GM12878 (cell line): ENCODE results near the gene MGAT3. TPM values are rescaled to one million over a fixed set of nuclear protein-coding genes. Genes with fewer than 3 reads are reported as not detected.
A peak's percentile ranks its signal among the peaks of the same experiment; 100 is the strongest.

ENCODE experiments used
- ATAC-seq: fragments of 200-7000 bp; cut with Tn5 transposase; 3 replicates; pipeline ENCODE4 v1.9.1; 2020; ENCODE audit warnings: mild to moderate bottlenecking, moderate library complexity
- BruUV-seq: library from RNA; stranded (reverse); fragments of 400-500 nt; replicated peaks from 2 replicates; lab custom pipeline; 2021; lab: Mats Ljungman, UMichigan
- CTCF ChIA-PET: fragments of 300-600 bp; sonication (Branson Sonifier 250); formaldehyde crosslinking; extraction: SDS; loops from one replicate; lab custom pipeline; 2021; ENCODE audit warnings: inconsistent platforms; lab: Yijun Ruan, JAX
- POLR2A ChIA-PET: fragments of 350-600 bp; formaldehyde crosslinking; extraction: SDS; loops from one replicate; lab custom pipeline; 2021; ENCODE audit warnings: inconsistent platforms; lab: Charles Lee
- RAD21 ChIA-PET: fragments of 300-600 bp; sonication (Branson Sonifier 250); formaldehyde crosslinking; loops from one replicate; lab custom pipeline; 2023; ENCODE audit warnings: antibody characterized with exemption; ENCODE audit not compliant: unreplicated experiment; lab: Charles Lee
- SMC1A ChIA-PET: fragments of 300-600 bp; sonication (Branson Sonifier 250); formaldehyde crosslinking; loops from one replicate; lab custom pipeline; 2023; ENCODE audit not compliant: unreplicated experiment, uncharacterized antibody; lab: Charles Lee
- DNase-seq: peaks from one replicate; pipeline ENCODE4 v3.0.0-alpha.2; 2011; ENCODE audit warnings: low read depth, low spot score
- FAIRE-seq: peaks from 3 replicates; lab custom pipeline; 2011; peaks lifted over from hg19 to GRCh38; lab: Jason Lieb, UNC
- H2AFZ ChIP-seq: 2 replicates; pipeline ENCODE4 v1.6.0; 2011; ENCODE audit warnings: low read depth, low read length, control low read depth; ENCODE audit not compliant: control insufficient read depth
- H3K27ac ChIP-seq: 2 replicates; pipeline ENCODE4 v1.5.1; 2011; ENCODE audit warnings: control low read depth; ENCODE audit not compliant: control insufficient read depth, insufficient read depth
- H3K27me3 ChIP-seq, 2 experiments: replicated peaks in 1 of 2; 2 replicates each; pipeline versions ENCODE4 v1.6.0 to v1.6.1; 2011; ENCODE audit warnings: low read length in 1 of 2; ENCODE audit not compliant: control insufficient read depth in 2 of 2, insufficient read depth in 2 of 2
- H3K36me3 ChIP-seq, 2 experiments: 2 replicates each; pipeline ENCODE4 v1.5.1; 2011; ENCODE audit warnings: low read length in 1 of 2; ENCODE audit not compliant: control insufficient read depth in 2 of 2, insufficient read depth in 2 of 2
- H3K4me1 ChIP-seq: 2 replicates; pipeline ENCODE4 v1.6.1; 2011; ENCODE audit warnings: mild to moderate bottlenecking, low read length, moderate library complexity, mixed read lengths; ENCODE audit not compliant: control insufficient read depth, insufficient read depth
- H3K4me2 ChIP-seq: 2 replicates; pipeline ENCODE4 v1.6.0; 2011; ENCODE audit warnings: control low read depth; ENCODE audit not compliant: control insufficient read depth, insufficient read depth
- H3K4me3 ChIP-seq: fragments of 200-600 bp; sonication (generic); 2 replicates; pipeline ENCODE4 v1.5.1; 2016
- H3K79me2 ChIP-seq: 2 replicates; pipeline ENCODE4 v1.6.0; 2011; ENCODE audit warnings: low read length; ENCODE audit not compliant: control insufficient read depth, insufficient read depth
- H3K9ac ChIP-seq: 2 replicates; pipeline ENCODE4 v1.8.0; 2011; ENCODE audit warnings: low read length, control low read depth, mixed read lengths; ENCODE audit not compliant: control insufficient read depth, insufficient read depth
- H3K9me3 ChIP-seq: replicated peaks from 3 replicates; pipeline ENCODE4 v1.5.1; 2011; ENCODE audit warnings: mild to moderate bottlenecking, low read length; ENCODE audit not compliant: control insufficient read depth, insufficient read depth
- H4K20me1 ChIP-seq: 2 replicates; pipeline ENCODE4 v1.6.0; 2011; ENCODE audit not compliant: control insufficient read depth, insufficient read depth
- BCL11A ChIP-seq: IDR thresholded peaks from 2 replicates; pipeline ENCODE4 v1.6.1; 2011; ENCODE audit warnings: low read depth, low read length
- BHLHE40 ChIP-seq, 2 experiments: fragments of 450-650 bp in 1 of 2; IDR thresholded peaks; 2 replicates each; pipeline ENCODE4 v1.6.1; 2011 to 2017; ENCODE audit warnings: low read depth in 2 of 2, borderline replicate concordance in 1 of 2, improper control_type of control experiment in 1 of 2, low read length in 1 of 2, mild to moderate bottlenecking in 1 of 2
- DPF2 ChIP-seq: fragments of 450-650 bp; IDR thresholded peaks from 2 replicates; pipeline ENCODE4 v1.6.1; 2017; ENCODE audit warnings: mild to moderate bottlenecking
- ESRRA ChIP-seq: IDR thresholded peaks from 2 replicates; pipeline ENCODE4 v1.6.1; 2012; ENCODE audit warnings: mild to moderate bottlenecking, low read length, improper control_type of control experiment
- ETV6 ChIP-seq, 2 experiments: fragments of 450-650 bp in 1 of 2; IDR thresholded peaks in 1 of 2; conservative IDR thresholded peaks in 1 of 2; 2 replicates each; pipeline ENCODE4 v1.6.1; 2014; ENCODE audit warnings: antibody characterized with exemption in 1 of 2, borderline replicate concordance in 1 of 2, low read depth in 1 of 2, mild to moderate bottlenecking in 1 of 2, moderate library complexity in 1 of 2
- GATAD2B ChIP-seq: fragments of 450-650 bp; conservative IDR thresholded peaks from 2 replicates; pipeline ENCODE4 v1.6.1; 2017; ENCODE audit warnings: low read depth, mild to moderate bottlenecking, moderate library complexity
- HCFC1 ChIP-seq: fragments of 150-350 bp; IDR thresholded peaks from 2 replicates; pipeline ENCODE4 v1.6.1; 2014; ENCODE audit warnings: low read length
- IKZF1 ChIP-seq: fragments of 450-650 bp; conservative IDR thresholded peaks from 2 replicates; pipeline ENCODE4 v1.6.1; 2017; ENCODE audit warnings: antibody characterized with exemption, mild to moderate bottlenecking
- MTA3 ChIP-seq: IDR thresholded peaks from 2 replicates; pipeline ENCODE4 v1.6.1; 2012; ENCODE audit warnings: low read length, inconsistent platforms, borderline replicate concordance
- NR2C1 ChIP-seq: fragments of 450-650 bp; IDR thresholded peaks from 2 replicates; pipeline ENCODE4 v1.6.1; 2017; ENCODE audit warnings: antibody characterized with exemption, mild to moderate bottlenecking, moderate library complexity
- RUNX3 ChIP-seq: IDR thresholded peaks from 2 replicates; pipeline ENCODE4 v1.6.1; 2012; ENCODE audit warnings: low read length, inconsistent platforms
- SIN3A ChIP-seq: IDR thresholded peaks from 2 replicates; pipeline ENCODE4 v1.6.1; 2012; ENCODE audit warnings: low read depth, low read length, improper control_type of control experiment
- SMC3 ChIP-seq: IDR thresholded peaks from 2 replicates; pipeline ENCODE4 v1.6.1; 2011; ENCODE audit warnings: low read length, improper control_type of control experiment, borderline replicate concordance
- STAT1 ChIP-seq: fragments of 450-650 bp; conservative IDR thresholded peaks from 2 replicates; pipeline ENCODE4 v1.6.1; 2014; ENCODE audit warnings: antibody characterized with exemption, mild to moderate bottlenecking
- ZBED1 ChIP-seq: IDR thresholded peaks from 2 replicates; pipeline ENCODE4 v1.6.1; 2016; ENCODE audit warnings: borderline replicate concordance
- ZNF384 ChIP-seq: IDR thresholded peaks from 2 replicates; pipeline ENCODE4 v1.6.1; 2012; ENCODE audit warnings: low read depth, mild to moderate bottlenecking, low read length, improper control_type of control experiment, borderline replicate concordance
- ZZZ3 ChIP-seq: IDR thresholded peaks from 2 replicates; pipeline ENCODE4 v1.6.1; 2011; ENCODE audit warnings: low read depth; ENCODE audit not compliant: control insufficient read depth, insufficient read length
- WGBS: methylation state at CpG from one replicate; pipeline ENCODE4 v1.1.6; 2016; ENCODE audit warnings: low lambda C conversion rate; ENCODE audit not compliant: insufficient replicate concordance, insufficient coverage; ENCODE audit errors: missing lambda C conversion rate; 5-methylcytosine and 5-hydroxymethylcytosine counted together
- in situ Hi-C: fragments of 300-500 bp; cut with MboI; formaldehyde crosslinking; loops from 9 replicates; pipeline ENCODE4 v1.14.3; 2018; ENCODE audit warnings: mixed read lengths
- intact Hi-C: fragments of 100-400 bp; cut with micrococcal nuclease; formaldehyde crosslinking; loops from one replicate; pipeline ENCODE4 v1.14.2; 2022; ENCODE audit not compliant: unreplicated experiment
- polyA plus RNA-seq, 11 experiments: library from polyadenylated mRNA; depleted of rRNA in 4 of 11; unstranded in 6 of 11; stranded (reverse) in 5 of 11; fragments of >200 nt; fragmentation: Nextera tagmentation in 4 of 11; fragmentation: Illumina TruSeq in 1 of 11; extraction: Ambion mirVana in 4 of 11; extraction: Trizol in 1 of 11; gene quantifications; 1 replicate in 1 of 11; 2 replicates in 10 of 11; pipeline versions ENCODE4 v1.2.1 to v1.2.3, GENCODE V29; 2011 to 2016; ENCODE audit warnings: inconsistent platforms in 2 of 11, missing spikeins in 2 of 11, low read depth in 1 of 11
- total RNA-seq, 4 experiments: library from RNA; depleted of rRNA in 3 of 4; stranded (reverse); fragments of >200 nt in 3 of 4; fragmentation: Illumina TruSeq in 1 of 4; extraction: Trizol in 1 of 4; gene quantifications; 2 replicates each; pipeline versions ENCODE4 v1.2.1 to v1.2.3, GENCODE V29; 2013 to 2021
- TF ChIP-seq, protein P1 (sequence below): fragments of 450-650 bp; conservative IDR thresholded peaks from 2 replicates; pipeline ENCODE4 v1.6.1; 2017; ENCODE audit warnings: mild to moderate bottlenecking, moderate library complexity
- TF ChIP-seq, protein P2 (sequence below): IDR thresholded peaks from 2 replicates; pipeline ENCODE4 v1.6.1; 2011; ENCODE audit warnings: low read depth, low read length, improper control_type of control experiment, borderline replicate concordance
- TF ChIP-seq, protein P3 (sequence below): fragments of 450-650 bp; IDR thresholded peaks from 2 replicates; pipeline ENCODE4 v1.6.1; 2016; ENCODE audit warnings: mild to moderate bottlenecking

MGAT3 gene
- total and polyA plus RNA-seq, 10 of the 15 experiments (the other 5 are each of a cell fraction or from before 2014, with no cell fraction given) = 0.32 to 40.2 (median 11.9) TPM

DNA sequence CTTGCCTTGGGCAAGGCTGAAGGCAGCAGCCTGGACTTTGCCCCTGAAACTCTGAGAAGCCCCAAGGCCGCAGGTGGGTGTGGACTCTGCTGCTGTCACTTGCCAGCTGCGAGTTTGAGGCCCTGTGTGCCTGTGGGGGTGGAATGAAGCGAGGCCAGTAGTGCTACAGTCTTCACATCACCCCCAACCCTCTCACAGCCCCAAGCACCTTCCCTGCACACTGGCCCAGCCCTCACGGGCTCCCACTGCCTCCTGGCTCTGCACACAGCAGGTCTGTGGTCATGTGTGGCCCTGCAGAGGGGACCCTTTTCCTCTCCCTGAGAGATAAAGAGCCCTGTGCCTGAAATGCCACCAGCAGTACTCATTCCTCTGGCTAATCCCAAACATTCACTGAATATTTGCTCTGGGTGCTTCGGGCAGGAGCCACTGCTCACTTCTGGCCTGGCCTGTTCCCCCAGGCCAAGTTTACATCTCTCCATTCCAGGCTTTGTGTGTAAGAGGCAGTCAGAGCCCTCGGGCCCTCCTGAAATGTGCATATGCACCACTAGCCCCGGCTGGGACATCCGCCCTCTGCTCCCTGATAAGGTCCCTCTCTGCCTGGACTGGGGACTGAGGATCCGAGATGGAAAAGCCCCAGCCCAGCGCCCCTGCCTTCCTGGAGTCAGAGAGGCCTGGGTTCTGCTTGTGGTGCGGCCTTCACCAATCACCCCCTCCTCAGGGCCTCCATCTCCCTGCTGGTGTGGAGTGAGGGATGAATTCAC lies 17.7 kb downstream of the MGAT3 start:
- peaks cover 30% of the 10 kb centered on the region for H3K79me2 ChIP-seq
- ChIA-PET POLR2A (interaction anchor here (0.6 to 5.0 kb wide), 11 partner anchors 9 to 70 kb away, joined by 3 to 38 read pairs (median 4); no protein-coding TSS in a partner anchor), SMC1A (interaction anchor here (0.6 to 3.7 kb wide), 10 partner anchors 10 to 48 kb away, joined by 3 to 16 read pairs (median 4); partner anchors contain the start of gene ATF4), RAD21 (interaction anchor here (0.6 to 4.3 kb wide), 8 partner anchors 10 to 157 kb away, joined by 3 to 27 read pairs (median 3); no protein-coding TSS in a partner anchor), CTCF (interaction anchor here (0.7 to 3.7 kb wide), 12 partner anchors 16 to 131 kb away, joined by 3 to 15 read pairs (median 4); partner anchors contain the start of gene TAB1)
- H3K4me2 ChIP-seq = no peak overlapping the region
- H3K4me1 ChIP-seq = peaks cover 26% of the 10 kb centered on the region
- H3K27me3 ChIP-seq = no peaks in the 10 kb centered on the region
- ATAC-seq (peak; percentile 3; the same call in 2 of the 3 replicates), DNase-seq (no peak), FAIRE-seq (no peak)
- no TSS peak for BruUV-seq
- H4K20me1 ChIP-seq = no peaks in the 10 kb centered on the region; the same call in 1 of the 2 replicates
- H2AFZ ChIP-seq = no peak overlapping the region
- WGBS = 85% methylated on average over 11 of the region's 11 CpGs
- no peaks in the 10 kb centered on the region for H3K9me3 ChIP-seq
- no peak overlapping the region for H3K27ac ChIP-seq
- no peak overlapping the region for H3K9ac ChIP-seq
- in situ Hi-C loops = no loop called here
- H3K36me3 ChIP-seq = peaks cover 5 to 37% of the 10 kb centered on the region in 2 experiments; a peak in 3 of 4 replicates
- H3K4me3 ChIP-seq = no peak overlapping the region
- intact Hi-C loops = no loop called here
- TF ChIP-seq ZBED1 = no peak
- TF ChIP-seq MTA3 = no peak
- no peak for TF ChIP-seq ZZZ3
- TF ChIP-seq SIN3A = peak; percentile 43; the same call in 1 of the 2 replicates
- peak; percentile 45; the same call in 1 of the 2 replicates for TF ChIP-seq GATAD2B
- TF ChIP-seq, protein P1, sequence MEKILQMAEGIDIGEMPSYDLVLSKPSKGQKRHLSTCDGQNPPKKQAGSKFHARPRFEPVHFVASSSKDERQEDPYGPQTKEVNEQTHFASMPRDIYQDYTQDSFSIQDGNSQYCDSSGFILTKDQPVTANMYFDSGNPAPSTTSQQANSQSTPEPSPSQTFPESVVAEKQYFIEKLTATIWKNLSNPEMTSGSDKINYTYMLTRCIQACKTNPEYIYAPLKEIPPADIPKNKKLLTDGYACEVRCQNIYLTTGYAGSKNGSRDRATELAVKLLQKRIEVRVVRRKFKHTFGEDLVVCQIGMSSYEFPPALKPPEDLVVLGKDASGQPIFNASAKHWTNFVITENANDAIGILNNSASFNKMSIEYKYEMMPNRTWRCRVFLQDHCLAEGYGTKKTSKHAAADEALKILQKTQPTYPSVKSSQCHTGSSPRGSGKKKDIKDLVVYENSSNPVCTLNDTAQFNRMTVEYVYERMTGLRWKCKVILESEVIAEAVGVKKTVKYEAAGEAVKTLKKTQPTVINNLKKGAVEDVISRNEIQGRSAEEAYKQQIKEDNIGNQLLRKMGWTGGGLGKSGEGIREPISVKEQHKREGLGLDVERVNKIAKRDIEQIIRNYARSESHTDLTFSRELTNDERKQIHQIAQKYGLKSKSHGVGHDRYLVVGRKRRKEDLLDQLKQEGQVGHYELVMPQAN = 0 out of 2 replicates have a peak, but pooled peaks have one; percentile 23
- TF ChIP-seq SMC3 = no peak
- TF ChIP-seq, protein P2, sequence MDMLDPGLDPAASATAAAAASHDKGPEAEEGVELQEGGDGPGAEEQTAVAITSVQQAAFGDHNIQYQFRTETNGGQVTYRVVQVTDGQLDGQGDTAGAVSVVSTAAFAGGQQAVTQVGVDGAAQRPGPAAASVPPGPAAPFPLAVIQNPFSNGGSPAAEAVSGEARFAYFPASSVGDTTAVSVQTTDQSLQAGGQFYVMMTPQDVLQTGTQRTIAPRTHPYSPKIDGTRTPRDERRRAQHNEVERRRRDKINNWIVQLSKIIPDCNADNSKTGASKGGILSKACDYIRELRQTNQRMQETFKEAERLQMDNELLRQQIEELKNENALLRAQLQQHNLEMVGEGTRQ = no peak
- no peak for TF ChIP-seq STAT1
- TF ChIP-seq BHLHE40 (IDR thresholded peaks at IDR 0.05; ENCODE audit: borderline replicate concordance in 1 of 2, low read depth in 2 of 2, low read length in 1 of 2) = peak in 1 of 2 experiments; percentile 38; a peak in 1 of 4 replicates
- TF ChIP-seq ZNF384 = no peak
- no peak for TF ChIP-seq NR2C1
- TF ChIP-seq ESRRA = no peak
- no peak for TF ChIP-seq HCFC1
- no peak for TF ChIP-seq RUNX3
- no peak for TF ChIP-seq BCL11A
- TF ChIP-seq, protein P3, sequence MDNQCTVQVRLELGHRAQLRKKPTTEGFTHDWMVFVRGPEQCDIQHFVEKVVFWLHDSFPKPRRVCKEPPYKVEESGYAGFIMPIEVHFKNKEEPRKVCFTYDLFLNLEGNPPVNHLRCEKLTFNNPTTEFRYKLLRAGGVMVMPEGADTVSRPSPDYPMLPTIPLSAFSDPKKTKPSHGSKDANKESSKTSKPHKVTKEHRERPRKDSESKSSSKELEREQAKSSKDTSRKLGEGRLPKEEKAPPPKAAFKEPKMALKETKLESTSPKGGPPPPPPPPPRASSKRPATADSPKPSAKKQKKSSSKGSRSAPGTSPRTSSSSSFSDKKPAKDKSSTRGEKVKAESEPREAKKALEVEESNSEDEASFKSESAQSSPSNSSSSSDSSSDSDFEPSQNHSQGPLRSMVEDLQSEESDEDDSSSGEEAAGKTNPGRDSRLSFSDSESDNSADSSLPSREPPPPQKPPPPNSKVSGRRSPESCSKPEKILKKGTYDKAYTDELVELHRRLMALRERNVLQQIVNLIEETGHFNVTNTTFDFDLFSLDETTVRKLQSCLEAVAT = no peak
- no peak for TF ChIP-seq ETV6 (conservative IDR thresholded peaks at IDR 0.05 in 1 of 2, IDR thresholded peaks at IDR 0.05 in 1 of 2; ENCODE audit: borderline replicate concordance in 1 of 2, low read depth in 1 of 2)
- peak; percentile 73 for TF ChIP-seq DPF2
- peak; percentile 44; the same call in 1 of the 2 replicates for TF ChIP-seq IKZF1
